LNCAP (cell line): Measurements from ENCODE around the gene KRTAP5-3.

ENCODE experiments used
- CTCF ChIP-seq: fragments of 450-650 bp; IDR thresholded peaks from 2 replicates; pipeline ENCODE4 v1.5.1; 2017; ENCODE audit warnings: mild to moderate bottlenecking

Gene KRTAP5-3

GRCh38 chr11:1632053-1632714, 23.9 kb upstream of the KRTAP5-3 start:
- TF ChIP-seq CTCF, result no peak

- no peak for TF ChIP-seq CTCF
Observed at GRCh38 chr11:1631066-1631568, 22.9 kb upstream of the KRTAP5-3 start.

- TF ChIP-seq CTCF, result no peak
Observed at GRCh38 chr11:1630271-1630670, 22.0 kb upstream of the KRTAP5-3 start.

GRCh38 chr11:1629326-1630185, 21.3 kb upstream of the KRTAP5-3 start, which contains the start of gene KRTAP5-5:
Gene KRTAP5-5 (plus strand): TSS chr11:1629775. CDS start chr11:1629841, 66 bp downstream.
- TF ChIP-seq CTCF, result no peak

- peak; percentile 98 for TF ChIP-seq CTCF
Observed at GRCh38 chr11:1628506-1629325, 20.5 kb upstream of the KRTAP5-3 start.

- no peak for TF ChIP-seq CTCF
Observed at GRCh38 chr11:1625541-1625940, 17.3 kb upstream of the KRTAP5-3 start.

- no peak for TF ChIP-seq CTCF
Observed at GRCh38 chr11:1624621-1625020, 16.4 kb upstream of the KRTAP5-3 start.
